Measurements from ENCODE around the gene PI16.

Gene PI16

GRCh38 chr6:36958775-36959554, 4.4 kb downstream of the PI16 start:
- DNase-seq, result no peak

GRCh38 chr6:36959555-36960250, 5.2 kb downstream of the PI16 start:
- DNase-seq, result no peak

- DNase-seq, result no peak
Observed at GRCh38 chr6:36961441-36962435, 7.2 kb downstream of the PI16 start.

- peak; percentile 65 for DNase-seq
Observed at GRCh38 chr6:36962874-36963273, 8.3 kb downstream of the PI16 start.

GRCh38 chr6:36963451-36964290, 9.1 kb downstream of the PI16 start:
- DNase-seq, result no peak

GRCh38 chr6:36964349-36964748, 9.8 kb downstream of the PI16 start:
- DNase-seq, result no peak

GRCh38 chr6:36964908-36965307, 10.4 kb downstream of the PI16 start:
- DNase-seq, result no peak

- DNase-seq, result no peak
Observed at GRCh38 chr6:36967301-36967700, 12.8 kb downstream of the PI16 start.

- no peak for DNase-seq
Observed at GRCh38 chr6:36967757-36968156, 13.2 kb downstream of the PI16 start.

GRCh38 chr6:36968266-36968977, 13.9 kb downstream of the PI16 start:
- DNase-seq, result no peak

- no peak for DNase-seq
Observed at GRCh38 chr6:36969240-36969691, 14.7 kb downstream of the PI16 start.

GRCh38 chr6:36969988-36970891, 15.7 kb downstream of the PI16 start:
- no peak for DNase-seq

GRCh38 chr6:36970892-36971842, 16.6 kb downstream of the PI16 start:
- no peak for DNase-seq

GRCh38 chr6:36971921-36972673, 17.6 kb downstream of the PI16 start:
- DNase-seq, result no peak

- no peak for DNase-seq
Observed at GRCh38 chr6:36973190-36973589, 18.7 kb downstream of the PI16 start.

- DNase-seq, result no peak
Observed at GRCh38 chr6:36973647-36974046, 19.1 kb downstream of the PI16 start.

GRCh38 chr6:36975231-36976006, 20.9 kb downstream of the PI16 start:
- no peak for DNase-seq

GRCh38 chr6:36976007-36976264, 21.4 kb downstream of the PI16 start:
- no peak for DNase-seq
